HG03342 (cell line): ENCODE measurements around the gene RPL31.
A peak's percentile ranks its signal among the peaks of the same experiment; 100 is the strongest.

Source experiments
- ATAC-seq: cut with Tn5 transposase; IDR thresholded peaks from one replicate; pipeline ENCODE4 v1.9.1; 2021; ENCODE audit warnings: mild to moderate bottlenecking, moderate library complexity; ENCODE audit not compliant: unreplicated experiment

The RPL31 gene

DNA sequence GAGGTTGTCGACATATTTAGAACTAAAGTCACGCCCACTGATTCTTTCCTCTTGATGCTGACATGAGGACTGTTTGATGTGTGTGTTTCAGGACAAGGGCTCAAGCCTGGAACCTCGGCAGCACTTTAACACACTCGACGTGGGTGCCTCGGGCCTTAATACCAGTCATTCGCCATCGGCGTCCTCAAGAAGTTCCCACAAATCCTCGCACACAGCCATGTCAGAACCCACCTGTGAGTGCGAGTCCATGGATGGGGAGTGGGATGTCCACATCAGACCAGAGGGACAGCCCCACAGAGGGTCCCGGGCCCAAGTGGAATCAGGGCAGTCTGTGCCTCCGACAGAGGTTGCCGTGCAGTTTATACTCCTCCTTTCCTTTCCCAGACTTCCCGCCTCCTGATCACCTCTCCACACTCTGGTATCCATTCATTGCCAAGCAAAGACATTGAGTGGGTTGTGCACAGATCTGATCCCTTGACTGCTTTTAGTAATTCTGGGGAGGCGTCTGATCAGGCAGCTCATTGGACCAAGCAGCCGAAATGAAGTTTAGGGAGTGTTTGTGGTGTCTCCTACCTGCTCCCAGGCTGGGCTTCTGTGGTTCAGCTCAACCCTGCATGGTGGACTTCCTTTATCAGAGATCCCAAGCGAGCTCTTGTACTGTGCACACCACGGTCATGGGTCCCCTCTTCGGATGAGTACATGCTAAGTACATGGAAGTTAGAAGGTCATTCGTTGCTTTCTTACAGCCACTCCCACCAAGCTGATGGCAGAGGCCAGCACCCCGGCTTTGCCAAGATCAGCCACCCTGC is 27.2 kb upstream of the RPL31 start:
- no peak for ATAC-seq

DNA sequence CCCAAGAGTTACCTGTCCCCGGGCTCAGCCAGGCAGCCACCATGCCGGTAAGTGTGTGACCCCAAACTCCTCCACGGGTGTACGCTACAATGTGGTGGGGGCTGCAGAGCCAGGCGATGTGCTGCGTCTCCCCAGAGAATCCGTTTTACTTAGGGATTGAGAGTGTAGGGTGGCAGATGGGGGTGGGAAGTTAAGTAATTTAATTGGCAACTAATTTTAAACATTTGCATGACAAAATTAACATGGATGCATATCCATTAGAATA is 26.6 kb upstream of the RPL31 start:
- no peak for ATAC-seq

DNA sequence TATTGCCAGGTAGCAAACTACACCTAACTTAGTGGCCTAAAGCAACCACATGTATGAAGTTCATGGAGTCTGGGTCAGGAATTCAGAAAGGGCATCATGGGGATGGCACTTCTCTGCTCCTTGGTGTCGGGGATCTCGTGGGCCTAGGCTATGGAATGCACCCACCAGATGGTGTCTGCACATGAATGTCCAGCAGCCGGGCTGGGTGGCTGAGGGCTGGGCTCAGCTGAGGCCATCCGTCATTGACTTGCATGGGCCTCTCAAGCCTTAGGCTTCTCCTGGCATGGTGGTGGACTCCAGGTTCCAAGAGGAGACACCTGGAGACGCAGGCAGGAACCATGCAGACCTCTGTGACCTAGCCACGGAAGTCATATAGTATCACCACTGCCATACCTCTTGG is 26.0 kb upstream of the RPL31 start:
- ATAC-seq: no peak

DNA sequence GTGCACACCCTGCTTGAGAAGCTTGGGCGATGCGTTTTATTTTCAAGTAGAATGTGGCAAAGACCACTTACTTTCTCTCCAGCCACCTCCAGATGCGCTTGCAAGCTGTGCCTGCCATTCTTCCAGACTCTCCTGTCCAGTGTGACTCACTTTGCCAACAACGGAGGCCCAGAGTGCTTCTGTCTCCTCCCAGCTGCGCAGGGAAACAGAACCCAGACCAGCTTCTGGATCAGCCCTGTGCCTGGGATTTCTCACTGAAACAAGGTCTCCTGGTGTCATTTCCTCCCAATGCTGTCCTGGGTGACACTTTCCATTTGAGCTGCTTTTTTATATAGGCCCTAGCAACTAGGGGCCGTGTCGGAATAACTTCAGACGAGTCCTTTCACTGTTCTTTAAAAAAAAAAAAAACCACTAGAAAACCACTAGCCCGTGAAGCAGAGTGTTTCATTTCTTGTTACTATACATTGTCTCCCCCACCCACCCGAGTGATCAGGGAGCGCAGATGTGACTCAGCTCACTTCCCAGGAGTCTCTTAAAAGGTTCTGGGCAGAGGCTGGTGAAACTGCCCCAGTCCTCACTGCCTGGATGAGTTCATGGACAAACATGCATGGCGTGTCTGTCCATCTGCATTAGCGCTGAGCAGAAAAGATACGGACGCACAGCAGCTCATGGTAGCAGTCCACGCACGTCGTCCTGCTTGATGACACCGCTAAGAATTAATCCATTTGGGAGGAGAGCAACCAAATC is 25.3 kb upstream of the RPL31 start:
- ATAC-seq: peak; percentile 86

GRCh38 chr2:100977511-100977910 is 24.6 kb upstream of the RPL31 start:
- no peak for ATAC-seq

- ATAC-seq: no peak
Observed at GRCh38 chr2:100978582-100979191, 23.4 kb upstream of the RPL31 start.

GRCh38 chr2:100980046-100980445 is 22.0 kb upstream of the RPL31 start:
- no peak for ATAC-seq

DNA sequence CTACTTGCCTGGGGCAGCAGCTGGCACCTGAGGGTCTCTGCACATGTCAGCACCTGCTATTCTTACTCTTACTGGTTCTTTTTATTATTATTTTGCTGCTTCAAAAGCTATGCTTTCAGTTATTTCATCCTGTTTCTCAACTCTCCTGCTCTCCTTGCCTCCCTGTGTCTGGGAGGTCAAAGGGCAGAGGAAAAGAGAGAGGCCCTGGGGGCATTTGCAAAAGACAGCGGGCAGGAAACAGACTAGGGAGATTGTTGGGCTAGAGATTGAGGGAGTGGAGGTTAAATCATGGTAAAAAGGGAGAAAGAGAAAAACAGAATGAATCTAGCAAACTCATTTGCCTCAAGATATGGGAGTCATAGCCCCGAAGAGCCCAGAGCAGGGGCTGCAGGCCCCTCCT is 21.1 kb upstream of the RPL31 start:
- no peak for ATAC-seq

DNA sequence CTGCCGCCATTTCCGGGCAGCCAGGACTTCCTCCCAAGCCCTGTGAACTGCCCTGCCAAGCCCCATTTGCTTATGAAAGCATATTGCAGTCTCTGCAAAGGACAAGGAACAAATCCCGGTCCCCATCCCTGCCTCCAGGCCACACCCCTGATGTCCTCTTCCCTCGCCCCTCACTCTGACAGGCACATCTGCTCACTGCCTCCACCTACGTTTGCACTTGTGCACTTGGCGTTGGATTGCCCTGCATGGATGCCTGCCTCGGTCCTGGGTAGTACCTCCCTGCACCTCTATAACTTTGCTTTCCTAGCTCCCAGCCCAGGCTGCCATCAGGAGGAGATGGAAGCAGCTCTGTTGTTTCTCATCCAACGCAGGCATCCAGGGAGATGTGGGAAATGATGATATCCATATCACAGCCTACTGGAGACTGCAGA is 19.6 kb upstream of the RPL31 start:
- ATAC-seq: no peak

- ATAC-seq: no peak
Observed at GRCh38 chr2:100983201-100983600, 18.9 kb upstream of the RPL31 start.

DNA sequence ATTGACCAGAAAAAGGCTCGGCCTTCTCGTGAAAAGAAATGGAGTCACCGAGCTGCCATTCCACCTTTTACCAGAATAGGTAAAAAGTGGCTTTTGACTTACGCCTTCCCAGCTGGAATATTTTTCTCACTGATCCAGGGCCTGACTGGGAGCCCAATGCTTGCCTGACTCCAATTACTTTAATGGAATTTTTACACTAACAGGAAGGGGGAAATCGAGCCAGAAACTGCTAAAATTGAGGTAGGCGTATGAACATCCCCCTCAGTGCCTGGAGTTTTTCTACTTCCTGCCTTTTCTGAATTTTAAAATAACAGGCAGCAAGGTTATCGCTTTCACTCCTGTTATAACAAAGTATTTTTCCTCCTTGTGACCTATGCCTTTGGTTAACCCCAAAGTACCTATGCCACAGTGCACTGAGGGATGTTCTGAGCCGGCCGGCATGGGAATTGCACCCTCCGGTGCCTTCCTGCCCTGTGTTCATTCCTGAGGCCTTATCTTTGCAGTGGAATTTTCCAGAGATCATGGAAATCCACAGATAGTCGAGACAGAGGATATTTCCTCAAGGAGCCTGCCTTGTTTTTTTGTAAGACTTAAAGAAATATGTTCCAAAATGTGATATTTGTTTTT is 18.3 kb upstream of the RPL31 start:
- no peak for ATAC-seq

DNA sequence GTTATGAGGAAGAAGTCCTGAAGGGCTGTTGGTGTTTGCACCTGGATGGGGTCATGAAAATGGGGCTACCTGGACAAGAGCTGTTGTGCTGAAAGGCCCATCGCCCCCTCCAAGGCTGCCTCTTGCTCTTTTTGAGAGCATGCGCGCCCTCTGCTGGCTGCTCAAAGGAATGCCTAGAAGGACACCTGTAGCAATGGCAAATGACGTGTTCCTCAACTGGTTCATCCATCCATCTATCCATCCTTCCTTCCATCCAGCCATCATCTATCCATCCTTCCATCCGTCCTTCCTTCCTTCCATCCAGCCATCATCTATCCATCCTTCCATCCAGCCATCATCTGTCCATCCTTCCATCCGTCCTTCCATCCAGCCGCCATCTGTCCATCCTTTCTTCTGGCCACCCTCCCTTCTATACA is 17.2 kb upstream of the RPL31 start:
- peak; percentile 76 for ATAC-seq

DNA sequence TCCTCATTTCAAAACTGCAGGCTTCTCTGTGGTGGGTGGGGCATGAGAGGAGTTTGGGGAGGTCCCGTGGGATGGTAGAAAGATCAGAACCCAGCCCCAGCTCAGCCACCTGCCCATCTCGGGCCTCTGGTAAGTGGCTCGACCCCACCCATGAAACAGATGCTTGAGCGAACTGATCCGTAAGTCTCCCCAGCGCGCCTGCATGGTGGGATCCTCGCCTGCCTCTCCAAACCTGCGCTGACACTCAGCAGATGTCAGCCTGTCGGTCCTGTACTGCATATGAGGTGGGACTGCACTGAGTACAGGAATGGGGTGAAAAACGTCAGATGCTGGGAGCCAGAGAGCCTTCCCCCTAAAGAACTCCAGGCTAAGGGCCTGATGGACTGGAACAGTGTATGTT is 15.9 kb upstream of the RPL31 start:
- no peak for ATAC-seq

- no peak for ATAC-seq
Observed at GRCh38 chr2:100987536-100987935, 14.6 kb upstream of the RPL31 start.

GRCh38 chr2:100987974-100988373 is 14.1 kb upstream of the RPL31 start:
- no peak for ATAC-seq

DNA sequence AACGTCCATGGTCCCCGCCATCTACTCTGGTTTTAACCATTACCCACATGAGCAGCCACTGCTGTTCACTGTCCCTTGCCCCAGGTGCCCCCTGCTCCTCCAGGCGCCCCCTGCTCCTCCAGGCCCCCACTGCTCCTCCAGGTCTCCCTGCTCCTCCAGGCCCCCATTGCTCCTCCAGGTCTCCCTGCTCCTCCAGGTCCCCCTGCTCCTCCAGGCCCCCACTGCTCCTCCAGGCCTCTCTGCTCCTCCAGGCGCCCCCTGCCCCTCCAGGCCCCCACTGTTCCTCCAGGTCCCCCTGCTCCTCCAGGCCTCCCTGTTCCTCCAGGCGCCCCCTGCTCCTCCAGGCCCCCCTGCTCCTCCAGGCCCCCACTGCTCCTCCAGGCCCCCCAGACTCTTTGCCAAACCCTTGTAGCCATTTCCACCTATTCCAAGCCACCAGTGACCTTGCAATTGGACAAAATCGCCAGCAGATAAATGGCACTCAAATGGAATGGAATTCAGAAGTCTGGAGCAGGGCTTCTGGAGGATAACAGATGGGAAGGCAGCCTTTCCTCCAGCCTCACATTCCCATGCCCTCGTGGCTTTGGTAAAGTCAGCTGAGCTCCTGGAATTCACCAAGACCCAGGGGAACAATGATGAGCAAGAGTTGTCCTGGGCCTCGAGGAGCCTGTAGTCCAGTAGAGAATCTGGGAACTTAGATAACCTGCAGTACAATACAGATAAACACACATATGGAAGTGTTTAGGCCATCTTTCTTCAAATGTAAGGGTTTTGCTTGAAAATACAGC is 13.3 kb upstream of the RPL31 start:
- ATAC-seq: no peak

DNA sequence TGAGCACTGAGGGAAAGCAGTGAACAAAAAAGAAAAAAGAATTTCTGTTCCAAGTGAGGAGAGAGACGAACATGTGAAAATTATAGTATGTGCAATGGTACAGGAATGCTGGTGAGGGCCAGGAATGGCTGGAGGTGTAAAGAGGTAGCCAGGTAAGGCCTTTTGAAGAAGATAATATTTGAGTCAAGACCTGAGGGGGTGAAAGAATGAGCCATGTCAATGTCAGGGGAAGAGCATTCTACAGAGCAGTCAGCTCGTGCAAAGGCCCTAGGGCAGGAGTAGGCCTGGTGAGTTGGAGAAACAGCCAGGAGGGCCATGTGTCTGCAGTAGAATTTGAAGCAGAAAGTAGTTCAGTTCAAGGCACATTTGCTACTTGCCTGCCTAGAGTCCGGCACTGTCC is 12.4 kb upstream of the RPL31 start:
- no peak for ATAC-seq

DNA sequence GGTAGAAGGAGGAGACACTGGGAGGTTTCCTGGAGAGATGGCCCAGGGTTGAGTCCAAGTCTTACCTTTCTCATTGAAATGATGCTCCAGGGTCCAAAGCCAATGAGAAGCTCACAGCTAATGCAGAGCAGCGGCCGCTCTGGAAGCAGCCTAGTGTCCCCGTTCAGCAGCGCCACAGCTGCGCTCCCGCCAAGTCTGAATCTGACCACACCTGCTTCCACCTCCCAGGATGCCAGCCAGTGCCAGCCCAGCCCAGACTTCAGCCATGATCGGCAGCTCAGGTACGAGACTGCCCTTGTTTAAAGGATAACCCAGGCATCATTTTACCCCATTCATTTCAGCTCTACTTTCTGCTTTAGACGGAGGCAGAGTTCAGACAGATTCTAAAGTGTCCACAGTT is 11.9 kb upstream of the RPL31 start:
- ATAC-seq: no peak

- ATAC-seq: no peak
Observed at GRCh38 chr2:100990650-100991403, 11.3 kb upstream of the RPL31 start.

GRCh38 chr2:100991404-100991773 is 10.7 kb upstream of the RPL31 start:
- no peak for ATAC-seq
